Body of pancreas (tissue), 4 donors: ENCODE measurements around the gene FAHD1.

ENCODE experiments used
- CTCF ChIP-seq, 7 experiments: fragments of 450-650 bp in 4 of 7; fragments of 200-600 bp in 3 of 7; sonication (generic) in 3 of 7; IDR thresholded peaks; one replicate each; pipeline ENCODE4 v1.5.1; 2016 to 2019; ENCODE audit warnings: antibody characterized with exemption in 7 of 7
- POLR2A ChIP-seq, 3 donors: fragments of 450-650 bp; IDR thresholded peaks; one replicate each; pipeline ENCODE4 v1.6.1; 2016; ENCODE audit warnings: antibody characterized with exemption in 3 of 3, mild to moderate bottlenecking in 2 of 3

- TF ChIP-seq POLR2A (IDR thresholded peaks at IDR 0.05) (no peak), CTCF (IDR thresholded peaks at IDR 0.05) (no peak)
Observed at GRCh38 chr16:1794908-1795666, 31.9 kb upstream of the FAHD1 start.
